T-helper 2 cell treated with Interferon-gamma antibody and Interleukin-4, amounts not matched to agents 5 μg/mL and 100 μg/mL, for 36 hours (primary cell): ENCODE measurements around the gene ZBTB7A.

Experiments
- DNase-seq: peaks from one replicate; pipeline ENCODE4 v3.0.0; 2021; ENCODE audit warnings: low spot score
- H3K27ac Mint-ChIP-seq: one replicate; pipeline ENCODE4 v1.8.0; 2021; ENCODE audit warnings: mild to moderate bottlenecking, mixed read lengths
- H3K27me3 Mint-ChIP-seq: one replicate; pipeline ENCODE4 v1.8.0; 2021; ENCODE audit warnings: low read depth, mixed read lengths
- H3K36me3 Mint-ChIP-seq: one replicate; pipeline ENCODE4 v1.8.0; 2021; ENCODE audit warnings: low read depth, mixed read lengths
- H3K4me1 Mint-ChIP-seq: one replicate; pipeline ENCODE4 v1.8.0; 2021; ENCODE audit warnings: low read depth, mixed read lengths
- H3K4me3 Mint-ChIP-seq: one replicate; pipeline ENCODE4 v1.8.0; 2022; ENCODE audit warnings: mild to moderate bottlenecking, moderate library complexity, mixed read lengths
- H3K9me3 Mint-ChIP-seq: one replicate; pipeline ENCODE4 v1.8.0; 2021; ENCODE audit warnings: mixed read lengths

ZBTB7A gene

DNA sequence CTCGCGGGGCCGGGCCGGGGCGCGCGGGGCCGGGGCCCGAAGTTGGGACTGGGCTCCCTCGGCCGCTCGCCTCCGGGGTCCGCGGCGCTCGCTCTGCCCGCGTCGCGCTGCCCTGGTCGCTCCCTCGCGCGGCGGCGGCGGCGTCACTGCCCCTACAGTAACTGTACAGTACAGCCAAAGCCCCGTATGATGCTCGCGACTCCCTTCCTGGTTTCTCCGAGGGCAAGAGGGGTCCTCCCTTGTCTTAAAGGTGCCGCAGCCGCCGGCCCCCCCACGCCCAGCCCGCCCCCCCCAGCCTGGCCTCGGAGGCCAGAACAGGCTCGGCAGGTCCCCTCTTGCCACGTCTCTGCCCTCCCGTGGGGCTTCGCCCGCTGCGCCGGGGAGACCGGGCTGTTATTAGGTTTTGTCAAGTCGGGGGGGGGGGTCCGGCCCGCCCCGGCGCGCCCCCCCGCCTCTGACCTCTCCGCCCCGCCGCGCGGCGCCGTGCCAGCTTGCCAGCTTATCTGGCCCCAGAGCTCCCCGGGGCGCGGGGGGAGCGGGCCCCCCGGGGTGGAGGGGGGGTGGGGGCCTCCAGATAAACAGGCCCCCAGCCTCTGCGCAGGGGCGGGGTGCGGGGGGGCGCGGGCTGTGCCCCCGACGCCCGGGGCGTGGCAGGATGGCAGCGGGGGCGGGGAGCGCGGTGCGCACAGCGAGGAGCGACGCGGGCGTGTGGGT is at the start of gene ZBTB7A:
Gene ZBTB7A, minus strand, starts transcription at position 218 of the 714 bp plus-strand sequence. CDS start 11,667 bp downstream, outside the sequence.
- peak within 1 kb of the TSS; percentile 74 for H3K4me3 Mint-ChIP-seq
- H3K9me3 Mint-ChIP-seq = no peaks in the 10 kb centered on the region
- H3K4me1 Mint-ChIP-seq = peaks cover 16% of the 10 kb centered on the region
- H3K27me3 Mint-ChIP-seq = no peaks in the 10 kb centered on the region
- peak; percentile 73 for DNase-seq
- peak within 1 kb of the TSS; percentile 86 for H3K27ac Mint-ChIP-seq
- peaks cover 3% of the 10 kb centered on the region for H3K36me3 Mint-ChIP-seq

DNA sequence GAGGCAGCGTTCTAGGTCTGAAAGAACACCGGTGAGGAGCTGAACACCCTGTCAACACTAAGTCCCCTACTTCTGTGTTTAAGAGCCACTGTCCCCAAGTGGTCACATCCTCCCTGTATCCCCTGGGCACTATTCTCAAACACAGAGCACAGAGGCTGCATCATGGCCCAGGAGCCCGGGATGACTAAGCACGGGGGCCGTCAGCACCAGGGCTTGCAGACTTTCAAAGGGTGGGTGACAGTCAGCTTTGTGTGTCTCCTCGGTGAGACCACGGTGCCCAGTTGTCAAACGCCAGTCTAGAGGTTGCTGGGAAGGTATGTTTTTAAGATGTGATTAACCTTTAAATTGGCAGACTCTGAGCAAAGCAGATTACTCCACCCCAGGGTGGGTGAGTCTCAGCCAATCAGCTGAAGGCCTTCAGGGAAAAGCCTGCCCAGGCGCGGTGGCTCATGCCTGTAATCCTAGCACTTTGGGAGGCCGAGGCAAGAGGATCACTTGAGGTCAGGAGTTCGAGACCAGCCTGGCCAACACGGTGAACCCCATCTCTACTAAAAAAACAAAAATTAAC is 49.2 kb upstream of the ZBTB7A start:
- DNase-seq = no peak
- peak overlapping the region; percentile 49 for H3K27ac Mint-ChIP-seq
- no peak overlapping the region for H3K4me3 Mint-ChIP-seq
- H3K9me3 Mint-ChIP-seq = no peaks in the 10 kb centered on the region
- peaks cover 39% of the 10 kb centered on the region for H3K36me3 Mint-ChIP-seq
- H3K27me3 Mint-ChIP-seq = no peaks in the 10 kb centered on the region
- peaks cover 12% of the 10 kb centered on the region for H3K4me1 Mint-ChIP-seq

DNA sequence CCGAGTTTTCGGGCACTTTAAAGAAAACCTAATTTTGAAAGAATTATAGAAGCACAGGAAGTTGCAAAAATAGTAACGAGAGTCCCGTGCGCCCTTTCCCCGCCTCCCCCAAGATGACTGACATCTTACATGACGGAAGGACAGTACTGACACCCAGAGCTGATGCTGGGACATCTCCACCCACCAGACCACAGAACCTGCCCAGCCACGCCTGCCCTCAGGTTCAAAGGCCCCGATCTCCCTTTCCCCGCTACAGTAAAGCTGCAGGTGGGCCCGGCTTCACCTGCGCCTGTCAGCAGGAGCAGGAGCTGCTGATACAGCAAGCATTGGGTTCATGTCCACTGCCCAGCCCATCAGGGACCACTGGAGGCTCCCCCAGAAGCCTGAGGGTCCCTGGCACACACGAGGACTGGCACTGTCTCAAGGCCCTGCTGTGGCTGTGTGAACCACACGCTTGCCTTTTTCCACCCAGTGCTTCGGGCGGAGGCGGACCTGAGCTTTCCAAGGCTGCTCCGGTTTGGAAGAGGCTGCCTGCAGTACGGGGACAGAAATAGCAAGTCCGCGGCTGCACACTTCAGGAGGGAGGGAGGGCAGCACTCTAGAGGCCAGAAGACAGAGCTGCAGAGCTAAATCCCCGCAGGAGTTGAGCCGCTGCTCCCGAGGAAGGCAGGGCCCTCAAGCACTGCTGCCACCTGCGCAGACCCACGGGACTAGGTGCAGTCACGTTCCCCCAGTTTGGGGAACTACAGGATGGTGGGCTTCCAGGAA is 48.5 kb upstream of the ZBTB7A start:
- Mint-ChIP-seq H3K27me3 (no peaks in the 10 kb centered on the region), H3K4me3 (peak overlapping the region; percentile 57), H3K36me3 (peaks cover 46% of the 10 kb centered on the region), H3K9me3 (no peaks in the 10 kb centered on the region), H3K27ac (peak overlapping the region; percentile 75), H3K4me1 (peaks cover 13% of the 10 kb centered on the region)
- DNase-seq = peak; percentile 52

DNA sequence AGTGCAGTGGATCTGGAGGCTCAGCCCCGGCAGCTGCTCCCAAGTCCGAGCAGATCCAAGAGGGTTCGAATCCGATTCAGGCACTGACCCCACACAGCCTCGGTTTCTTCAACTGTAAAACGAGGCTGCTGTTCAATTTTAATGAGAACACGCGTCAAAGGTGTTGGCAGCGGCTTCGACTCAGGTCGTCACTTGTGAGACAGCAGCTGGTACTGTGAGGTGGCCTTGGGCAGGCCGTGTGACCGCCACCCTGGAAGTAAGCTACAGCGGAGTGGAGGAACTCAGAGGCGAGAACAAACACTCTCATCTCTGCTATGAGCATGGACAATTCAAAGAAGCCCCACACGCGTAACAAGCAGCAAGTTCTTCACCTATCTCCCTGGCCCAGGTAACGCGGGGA is 47.5 kb upstream of the ZBTB7A start:
- peaks cover 53% of the 10 kb centered on the region for H3K36me3 Mint-ChIP-seq
- H3K4me3 Mint-ChIP-seq = no peak overlapping the region
- H3K9me3 Mint-ChIP-seq = no peaks in the 10 kb centered on the region
- H3K27me3 Mint-ChIP-seq = no peaks in the 10 kb centered on the region
- no peak for DNase-seq
- H3K27ac Mint-ChIP-seq = peak overlapping the region; percentile 3
- H3K4me1 Mint-ChIP-seq = peaks cover 16% of the 10 kb centered on the region

DNA sequence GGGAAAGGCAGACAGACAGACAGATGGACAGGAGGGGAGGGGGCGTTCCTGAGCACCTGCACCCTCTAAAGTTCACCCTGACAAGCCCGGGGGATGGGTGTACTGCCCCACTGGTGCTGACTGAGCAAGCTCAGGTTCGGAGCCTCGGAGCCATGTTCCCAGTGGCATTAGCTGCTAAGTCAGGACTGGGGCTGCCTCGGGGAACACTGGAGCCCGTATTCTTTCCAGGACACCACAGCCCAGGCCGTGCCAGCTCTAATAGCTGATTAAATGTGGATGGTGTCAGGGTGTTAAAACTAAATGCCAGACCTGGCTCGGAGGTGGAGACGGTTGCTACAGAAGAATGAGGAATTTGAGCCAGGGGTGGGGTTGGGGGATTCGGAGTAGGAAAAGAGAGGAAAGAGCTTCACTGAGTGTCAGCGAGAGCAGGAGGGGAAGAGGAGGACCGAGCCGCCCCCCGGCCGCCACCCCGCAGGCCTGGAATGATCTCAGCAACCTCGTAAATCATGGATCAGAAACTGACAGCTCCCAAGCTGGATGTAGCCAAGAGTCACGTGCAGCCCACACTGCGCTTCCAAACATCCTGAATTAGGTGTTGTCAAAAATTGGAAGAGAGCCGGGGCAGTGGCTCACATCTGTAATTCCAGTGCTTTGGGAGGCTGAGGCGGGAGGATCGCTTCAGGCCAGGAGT is 46.8 kb upstream of the ZBTB7A start:
- peaks cover 59% of the 10 kb centered on the region for H3K36me3 Mint-ChIP-seq
- no peaks in the 10 kb centered on the region for H3K27me3 Mint-ChIP-seq
- H3K4me3 Mint-ChIP-seq = peak overlapping the region; percentile 21
- DNase-seq = no peak
- H3K9me3 Mint-ChIP-seq = no peaks in the 10 kb centered on the region
- peak overlapping the region; percentile 72 for H3K27ac Mint-ChIP-seq
- H3K4me1 Mint-ChIP-seq = peaks cover 23% of the 10 kb centered on the region

DNA sequence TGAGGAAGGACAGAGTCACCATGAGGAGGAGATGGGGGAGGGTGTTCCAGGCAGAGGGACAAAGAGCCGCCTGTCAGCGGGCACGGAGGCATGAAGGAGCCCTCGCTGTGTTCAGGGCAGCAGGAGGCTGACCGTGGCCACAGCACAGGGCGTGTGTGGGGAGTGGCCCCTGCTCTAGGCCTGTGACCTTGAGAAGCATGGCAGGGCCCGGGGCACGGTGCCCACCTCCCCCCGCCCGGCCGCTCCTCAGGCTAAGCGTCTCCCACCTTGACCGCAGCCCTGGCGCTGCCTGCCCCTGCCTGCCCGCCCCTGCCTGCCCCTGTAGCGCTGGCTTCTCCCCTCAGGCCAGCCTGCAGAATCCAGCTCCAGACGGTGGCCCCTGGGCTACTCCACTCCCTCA is 45.7 kb upstream of the ZBTB7A start:
- peaks cover 63% of the 10 kb centered on the region for H3K36me3 Mint-ChIP-seq
- no peak overlapping the region for H3K27ac Mint-ChIP-seq
- no peak for DNase-seq
- H3K27me3 Mint-ChIP-seq = no peaks in the 10 kb centered on the region
- H3K4me1 Mint-ChIP-seq = peaks cover 24% of the 10 kb centered on the region
- no peaks in the 10 kb centered on the region for H3K9me3 Mint-ChIP-seq
- no peak overlapping the region for H3K4me3 Mint-ChIP-seq

DNA sequence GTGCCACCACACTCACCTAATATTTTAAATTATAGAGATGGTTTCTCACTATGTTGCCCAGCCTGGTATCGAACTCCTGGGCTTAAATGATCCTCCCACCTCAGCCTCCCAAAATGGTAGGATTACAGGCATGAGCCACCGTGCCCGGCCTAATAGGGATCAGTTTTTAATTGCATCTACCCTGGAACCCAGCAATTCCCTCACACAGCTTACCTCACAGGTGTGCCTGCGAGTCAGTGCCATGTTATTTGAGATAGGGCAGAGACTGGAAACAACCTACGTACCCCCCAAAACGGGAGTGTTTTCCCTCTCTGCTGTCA is 42.9 kb upstream of the ZBTB7A start:
- Mint-ChIP-seq H3K4me3 (no peak overlapping the region), H3K9me3 (no peaks in the 10 kb centered on the region), H3K4me1 (peaks cover 36% of the 10 kb centered on the region), H3K36me3 (peaks cover 74% of the 10 kb centered on the region), H3K27ac (no peak overlapping the region), H3K27me3 (no peaks in the 10 kb centered on the region)
- DNase-seq = no peak

DNA sequence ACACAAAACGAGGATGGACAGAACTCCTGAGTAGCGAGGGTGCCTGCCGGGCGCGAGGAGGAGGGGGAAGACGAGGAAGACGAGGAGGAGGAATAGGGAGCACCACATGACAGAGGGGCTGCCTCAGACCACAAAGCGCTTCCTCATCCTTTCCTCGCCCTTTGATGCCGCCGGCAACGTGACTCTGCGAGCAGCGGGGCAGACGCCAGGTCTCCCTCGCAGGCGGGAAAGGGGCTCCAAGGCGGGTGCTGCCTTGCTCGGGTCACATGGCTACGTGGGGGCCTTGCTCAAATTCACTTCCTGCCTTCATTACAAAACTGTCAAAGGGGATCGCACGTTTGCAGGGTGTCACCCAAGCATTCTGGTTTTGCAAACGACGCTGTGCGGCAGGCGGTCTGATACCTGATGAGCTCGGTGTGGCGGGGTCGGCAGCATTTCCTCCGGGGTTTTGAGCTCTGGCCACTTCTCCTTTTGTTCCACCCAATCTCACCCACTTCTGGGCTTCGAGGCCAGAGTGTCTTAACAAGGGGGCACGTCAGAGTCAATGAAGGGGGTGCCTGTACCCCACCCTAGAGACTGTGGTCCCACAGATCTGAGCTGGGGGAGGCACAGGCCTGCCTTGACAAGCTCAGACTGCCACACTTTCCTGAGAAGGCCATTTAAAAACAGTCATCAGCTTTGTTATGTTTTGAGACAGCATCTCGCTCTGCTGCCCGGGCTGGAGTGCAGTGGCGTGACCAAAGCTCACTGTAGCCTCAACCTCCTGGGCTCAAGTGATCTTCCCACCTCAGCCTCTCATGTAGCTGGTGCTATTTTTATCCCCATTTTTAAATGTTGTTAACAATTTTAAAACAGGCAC is 42.3 kb upstream of the ZBTB7A start:
- no peak overlapping the region for H3K4me3 Mint-ChIP-seq

DNA sequence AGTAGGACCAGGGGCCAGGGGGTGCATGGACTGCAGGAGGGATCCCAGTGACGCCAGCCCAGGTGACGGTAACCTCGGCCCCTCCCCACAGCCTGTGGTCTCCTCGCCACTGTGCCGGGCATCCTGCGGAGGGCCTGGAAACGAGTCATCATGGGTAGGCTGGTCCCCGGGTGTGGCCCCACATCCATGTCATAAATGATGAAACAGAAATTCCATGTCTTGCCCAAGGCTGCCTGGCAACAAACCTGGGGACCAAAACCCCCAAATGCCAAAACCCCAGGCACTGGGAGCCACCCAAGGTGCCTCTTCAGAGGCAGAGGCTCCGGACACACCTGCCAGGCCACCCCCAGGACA is 36.4 kb upstream of the ZBTB7A start:
- no peaks in the 10 kb centered on the region for H3K9me3 Mint-ChIP-seq
- no peak overlapping the region for H3K27ac Mint-ChIP-seq
- peaks cover 21% of the 10 kb centered on the region for H3K4me1 Mint-ChIP-seq
- peak; percentile 24 for DNase-seq
- H3K36me3 Mint-ChIP-seq = peaks cover 34% of the 10 kb centered on the region
- H3K27me3 Mint-ChIP-seq = no peaks in the 10 kb centered on the region
- H3K4me3 Mint-ChIP-seq = no peak overlapping the region

More for the DNA sequence above, 42.3 kb upstream of the ZBTB7A start:
- H3K36me3 Mint-ChIP-seq = peaks cover 73% of the 10 kb centered on the region
- H3K27me3 Mint-ChIP-seq = no peaks in the 10 kb centered on the region
- peak overlapping the region; percentile 78 for H3K27ac Mint-ChIP-seq
- H3K9me3 Mint-ChIP-seq = no peaks in the 10 kb centered on the region
- no peak for DNase-seq
- H3K4me1 Mint-ChIP-seq = peaks cover 37% of the 10 kb centered on the region

DNA sequence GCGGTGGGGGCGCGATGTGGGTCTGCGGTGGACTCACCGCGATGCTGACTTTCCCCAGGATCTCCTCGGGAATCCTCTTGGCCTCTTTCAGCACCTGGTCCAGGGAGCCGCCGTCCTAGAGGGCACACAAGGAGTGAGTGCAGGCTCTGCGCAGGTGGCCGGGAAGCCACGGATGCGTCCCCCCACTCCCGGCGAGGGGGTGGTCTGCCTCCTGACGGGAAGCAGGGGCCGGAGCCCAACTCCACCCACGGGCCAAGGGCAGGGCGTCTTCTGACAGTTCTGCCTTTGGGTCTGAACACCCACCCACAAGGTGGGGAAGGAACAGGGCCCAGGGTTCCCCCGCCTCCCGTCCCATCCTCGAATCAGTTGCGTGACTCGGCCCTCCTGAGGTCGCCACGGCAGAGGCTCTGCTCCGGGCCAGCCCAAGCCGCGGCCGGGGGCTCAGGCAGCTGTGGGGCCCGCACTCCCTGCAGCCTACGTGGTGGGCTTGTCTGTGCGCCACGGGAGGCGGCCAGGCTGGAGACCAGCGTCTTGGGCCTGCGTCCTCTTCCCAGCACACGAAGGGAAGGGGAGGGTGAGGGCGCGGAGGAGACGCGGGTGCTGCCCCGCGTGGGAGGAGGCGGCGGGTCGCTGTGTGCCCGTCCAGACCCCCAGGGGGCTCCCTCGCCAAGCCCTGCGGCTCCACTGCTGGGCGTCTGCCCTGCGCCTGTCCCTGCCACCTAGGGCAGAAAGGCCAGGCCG is 35.8 kb upstream of the ZBTB7A start:
- Mint-ChIP-seq H3K27ac (no peak overlapping the region), H3K4me1 (peaks cover 21% of the 10 kb centered on the region), H3K4me3 (no peak overlapping the region), H3K27me3 (no peaks in the 10 kb centered on the region), H3K36me3 (peaks cover 33% of the 10 kb centered on the region), H3K9me3 (no peaks in the 10 kb centered on the region)
- no peak for DNase-seq

DNA sequence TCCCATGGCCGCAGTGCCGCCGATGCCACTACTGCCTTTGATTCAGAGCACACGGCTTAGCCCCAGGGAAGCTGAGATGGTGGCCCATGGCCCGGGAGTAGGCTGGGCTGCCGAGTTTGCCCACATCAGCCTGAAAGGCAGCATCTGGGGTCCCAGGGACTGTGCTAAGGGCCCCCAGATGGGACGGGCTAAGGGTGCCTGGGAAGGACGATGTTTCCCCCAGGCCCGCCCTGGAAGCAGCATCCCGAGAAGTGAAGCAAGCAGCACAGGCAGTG is 34.7 kb upstream of the ZBTB7A start:
- DNase-seq = no peak
- H3K27ac Mint-ChIP-seq = no peak overlapping the region
- peaks cover 16% of the 10 kb centered on the region for H3K4me1 Mint-ChIP-seq
- H3K4me3 Mint-ChIP-seq = no peak overlapping the region
- H3K27me3 Mint-ChIP-seq = no peaks in the 10 kb centered on the region
- no peaks in the 10 kb centered on the region for H3K9me3 Mint-ChIP-seq
- peaks cover 33% of the 10 kb centered on the region for H3K36me3 Mint-ChIP-seq

DNA sequence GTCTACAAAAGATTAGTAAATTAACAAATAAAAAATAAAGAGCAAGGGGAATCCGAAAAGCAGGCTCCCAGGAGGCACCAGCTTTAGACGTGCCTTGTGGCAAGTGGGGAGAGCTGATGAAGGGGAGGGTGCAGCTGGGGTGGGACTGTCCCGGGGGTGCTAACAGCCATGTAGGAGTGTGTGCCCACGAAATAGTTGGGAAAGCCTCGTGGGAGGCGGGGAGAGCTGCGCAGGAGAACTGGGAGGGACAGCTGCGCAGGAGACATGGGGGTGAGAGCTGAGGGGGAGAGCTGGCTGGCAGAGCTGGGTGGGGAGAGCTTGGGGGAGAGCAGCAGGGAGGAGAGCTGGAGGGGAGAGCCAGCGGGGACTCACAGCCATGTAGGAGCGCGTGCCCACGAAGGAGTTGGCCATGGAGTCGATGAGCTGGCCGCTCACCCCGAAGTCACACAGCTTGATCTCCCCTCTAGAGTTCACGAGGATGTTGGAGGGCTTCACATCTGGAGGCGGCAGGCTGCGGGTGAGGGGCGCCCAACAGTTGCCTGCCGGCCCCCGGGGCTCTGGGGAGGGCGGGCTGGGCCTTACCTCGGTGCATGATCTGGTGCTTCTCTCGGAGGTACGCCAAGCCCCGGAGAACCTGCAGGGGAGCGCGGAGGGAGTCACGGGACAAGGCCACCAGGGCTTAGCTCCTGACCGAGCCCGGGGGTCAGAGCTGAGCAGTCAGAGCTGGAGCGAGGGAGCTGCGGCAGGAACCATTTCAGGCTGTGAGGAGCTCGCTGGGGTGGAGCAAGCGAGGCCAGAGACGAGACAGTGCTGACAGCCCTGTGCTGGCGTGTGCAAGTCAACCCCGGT is 34.2 kb upstream of the ZBTB7A start:
- no peaks in the 10 kb centered on the region for H3K9me3 Mint-ChIP-seq
- H3K4me1 Mint-ChIP-seq = peaks cover 11% of the 10 kb centered on the region
- peak overlapping the region; percentile 45 for H3K27ac Mint-ChIP-seq
- no peak for DNase-seq
- H3K4me3 Mint-ChIP-seq = no peak overlapping the region
- no peaks in the 10 kb centered on the region for H3K27me3 Mint-ChIP-seq
- peaks cover 34% of the 10 kb centered on the region for H3K36me3 Mint-ChIP-seq
